Stomach (tissue), 9 donors: Measurements from ENCODE around the gene PAH. TPM values are rescaled to one million over a fixed set of nuclear protein-coding genes. Genes with fewer than 3 reads are reported as not detected.
A peak's percentile ranks its signal among the peaks of the same experiment; 100 is the strongest.

Experiments
- DNase-seq, 2 donors: peaks; one replicate each; pipeline versions ENCODE4 v3.0.0 to v3.0.0-alpha.2; 2013 to 2019
- H3K27ac ChIP-seq, 5 donors: fragments of 200-600 bp in 4 of 5; sonication (generic) in 4 of 5; one replicate each; pipeline ENCODE4 v1.5.1; 2013 to 2019; ENCODE audit warnings: mild to moderate bottlenecking in 1 of 5, moderate library complexity in 1 of 5
- H3K27me3 ChIP-seq, 3 donors: fragments of 200-600 bp; sonication (generic); one replicate each; pipeline ENCODE4 v1.5.1; 2017 to 2019; ENCODE audit warnings: mixed run types in 1 of 3
- H3K36me3 ChIP-seq, 4 donors: fragments of 200-600 bp; sonication (generic); 1 replicate in 3 of 4; 2 replicates in 1 of 4; pipeline ENCODE4 v1.5.1; 2016 to 2019
- H3K4me1 ChIP-seq, 4 donors: fragments of 200-600 bp; sonication (generic); one replicate each; pipeline ENCODE4 v1.5.1; 2016 to 2019
- H3K4me3 ChIP-seq, 4 donors: fragments of 200-600 bp; sonication (generic) in 3 of 4; one replicate each; pipeline ENCODE4 v1.5.1; 2016 to 2019; ENCODE audit warnings: mild to moderate bottlenecking in 1 of 4
- H3K9me3 ChIP-seq, 4 donors: fragments of 200-600 bp; sonication (generic); one replicate each; pipeline ENCODE4 v1.5.1; 2016 to 2019
- EP300 ChIP-seq: sonication (generic); formaldehyde crosslinking; IDR thresholded peaks from one replicate; pipeline ENCODE4 v1.6.1; 2017; ENCODE audit warnings: antibody characterized with exemption
- POLR2A ChIP-seq, 4 donors: fragments of 450-650 bp; IDR thresholded peaks; one replicate each; pipeline ENCODE4 v1.6.1; 2016; ENCODE audit warnings: antibody characterized with exemption in 4 of 4, control low read depth in 2 of 4, mild to moderate bottlenecking in 1 of 4, moderate library complexity in 1 of 4
- POLR2AphosphoS5 ChIP-seq, 3 donors: sonication (generic); formaldehyde crosslinking; IDR thresholded peaks; one replicate each; pipeline ENCODE4 v1.6.1; 2016; ENCODE audit warnings: antibody characterized with exemption in 3 of 3
- WGBS, 5 donors: extraction: QIAGEN DNeasy Blood & Tissue Kit in 3 of 5; methylation state at CpG; one replicate each; pipeline versions ENCODE4 v1.1.5 to v1.1.7; 2013 to 2018; 5-methylcytosine and 5-hydroxymethylcytosine counted together
- intact Hi-C: fragments of 100-400 bp; cut with DNase I; formaldehyde crosslinking; loops from one replicate; pipeline ENCODE4 v1.15.1; 2023; ENCODE audit warnings: low total_unique reads
- polyA plus RNA-seq, 3 donors: library from polyadenylated mRNA; stranded (reverse); fragments of 200-250 nt; gene quantifications; one replicate each; pipeline ENCODE4 v1.2.3, GENCODE V29; 2013
- total RNA-seq, 5 donors: library from RNA; depleted of rRNA; stranded (reverse); fragments of >200 nt; gene quantifications; one replicate each; pipeline versions ENCODE4 v1.1.0 to v1.2.3, GENCODE V29; 2014 to 2016
- TF ChIP-seq, protein P1 (sequence below), 7 experiments: fragments of 450-650 bp in 4 of 7; fragments of 200-600 bp in 3 of 7; sonication (generic) in 3 of 7; IDR thresholded peaks; one replicate each; pipeline ENCODE4 v1.5.1; 2016 to 2019; ENCODE audit warnings: antibody characterized with exemption in 7 of 7, control low read depth in 2 of 7, mild to moderate bottlenecking in 1 of 7
- donor health status: healthy with polysubstance abuse.
- donor health status: Bipolar disorder and iron deficiency.
- donor health status: healthy.

PAH gene
- total and polyA plus RNA-seq, 8 donors, result 0.08 to 1.1 TPM; not detected in 6

DNA sequence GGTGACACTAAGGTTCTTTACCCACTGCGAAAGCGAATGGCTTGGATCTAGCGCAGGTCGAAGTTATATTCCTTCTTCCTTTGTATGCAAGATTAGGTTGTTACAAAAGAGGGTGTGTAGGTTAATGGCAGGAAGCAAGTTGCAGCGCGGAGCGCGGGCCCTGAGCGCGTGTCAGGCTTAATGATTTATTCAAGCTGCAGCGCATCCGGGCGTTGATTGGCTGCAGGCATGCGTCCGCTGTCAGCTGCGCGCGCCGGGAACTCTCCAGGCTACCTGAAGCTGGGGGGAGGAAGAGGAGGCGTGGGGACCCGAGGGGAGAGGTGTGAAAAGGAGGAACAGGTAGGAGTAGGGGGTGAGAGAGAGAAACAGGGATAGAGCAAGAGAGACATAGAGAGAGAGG is 47.8 kb upstream of the PAH start:
- Histone ChIP-seq H3K4me3 (peak overlapping the region in 3 of 4 donors; percentile 14 to 28 (median 14)), H3K27ac (no peak overlapping the region), H3K9me3 (peaks cover 6 to 11% (median 9%) of the 10 kb centered on the region in 4 donors), H3K27me3 (peaks cover 10 to 87% (median 62%) of the 10 kb centered on the region in 3 donors), H3K4me1 (peaks cover 9 to 22% (median 16%) of the 10 kb centered on the region in 4 donors), H3K36me3 (no peaks in the 10 kb centered on the region)
- intact Hi-C loops, result no loop called here
- DNase-seq, result peak; percentile 52 to 82
- TF ChIP-seq POLR2AphosphoS5 (IDR thresholded peaks at IDR 0.05) (no peak), POLR2A (IDR thresholded peaks at IDR 0.05) (no peak), EP300 (no peak)
- TF ChIP-seq, protein P1, sequence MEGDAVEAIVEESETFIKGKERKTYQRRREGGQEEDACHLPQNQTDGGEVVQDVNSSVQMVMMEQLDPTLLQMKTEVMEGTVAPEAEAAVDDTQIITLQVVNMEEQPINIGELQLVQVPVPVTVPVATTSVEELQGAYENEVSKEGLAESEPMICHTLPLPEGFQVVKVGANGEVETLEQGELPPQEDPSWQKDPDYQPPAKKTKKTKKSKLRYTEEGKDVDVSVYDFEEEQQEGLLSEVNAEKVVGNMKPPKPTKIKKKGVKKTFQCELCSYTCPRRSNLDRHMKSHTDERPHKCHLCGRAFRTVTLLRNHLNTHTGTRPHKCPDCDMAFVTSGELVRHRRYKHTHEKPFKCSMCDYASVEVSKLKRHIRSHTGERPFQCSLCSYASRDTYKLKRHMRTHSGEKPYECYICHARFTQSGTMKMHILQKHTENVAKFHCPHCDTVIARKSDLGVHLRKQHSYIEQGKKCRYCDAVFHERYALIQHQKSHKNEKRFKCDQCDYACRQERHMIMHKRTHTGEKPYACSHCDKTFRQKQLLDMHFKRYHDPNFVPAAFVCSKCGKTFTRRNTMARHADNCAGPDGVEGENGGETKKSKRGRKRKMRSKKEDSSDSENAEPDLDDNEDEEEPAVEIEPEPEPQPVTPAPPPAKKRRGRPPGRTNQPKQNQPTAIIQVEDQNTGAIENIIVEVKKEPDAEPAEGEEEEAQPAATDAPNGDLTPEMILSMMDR (IDR thresholded peaks at IDR 0.05), result no peak
- WGBS, 5 donors, result 1 to 3% (median 1%) methylated on average over 21 of the region's 21 CpGs

DNA sequence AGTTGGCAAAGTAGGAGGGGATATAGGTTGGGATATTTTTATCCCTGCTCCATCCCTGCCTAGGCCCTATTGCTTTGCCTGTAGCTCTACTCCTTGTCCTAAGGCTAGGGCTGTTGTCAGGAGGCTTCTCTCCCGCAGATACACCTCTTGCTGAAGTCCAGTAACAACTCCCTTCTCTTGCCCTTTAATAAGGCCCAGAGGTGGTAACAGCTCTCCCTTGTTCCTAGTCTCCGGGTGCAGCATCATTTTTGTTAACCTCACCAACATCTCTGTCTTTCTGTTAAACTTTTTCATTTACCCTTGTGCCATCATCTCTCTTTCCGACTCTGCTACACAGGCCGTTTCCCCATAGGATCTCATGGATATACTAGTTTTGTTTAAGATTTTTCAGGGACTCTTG is 46.8 kb upstream of the PAH start:
- DNase-seq, result no peak
- Histone ChIP-seq H3K4me1 (peaks cover 9 to 25% (median 17%) of the 10 kb centered on the region in 4 donors), H3K4me3 (no peak overlapping the region), H3K27me3 (peaks cover 14 to 91% (median 65%) of the 10 kb centered on the region in 3 donors), H3K9me3 (peaks cover 6 to 11% (median 9%) of the 10 kb centered on the region in 4 donors), H3K36me3 (no peaks in the 10 kb centered on the region), H3K27ac (no peak overlapping the region)
- intact Hi-C loops, result no loop called here
- WGBS, 5 donors, result 39 to 60% (median 47%) methylated on average over 4 of the region's 4 CpGs
- TF ChIP-seq, protein P1 (IDR thresholded peaks at IDR 0.05), result no peak
- TF ChIP-seq POLR2AphosphoS5 (IDR thresholded peaks at IDR 0.05) (no peak), POLR2A (IDR thresholded peaks at IDR 0.05) (no peak), EP300 (no peak)

DNA sequence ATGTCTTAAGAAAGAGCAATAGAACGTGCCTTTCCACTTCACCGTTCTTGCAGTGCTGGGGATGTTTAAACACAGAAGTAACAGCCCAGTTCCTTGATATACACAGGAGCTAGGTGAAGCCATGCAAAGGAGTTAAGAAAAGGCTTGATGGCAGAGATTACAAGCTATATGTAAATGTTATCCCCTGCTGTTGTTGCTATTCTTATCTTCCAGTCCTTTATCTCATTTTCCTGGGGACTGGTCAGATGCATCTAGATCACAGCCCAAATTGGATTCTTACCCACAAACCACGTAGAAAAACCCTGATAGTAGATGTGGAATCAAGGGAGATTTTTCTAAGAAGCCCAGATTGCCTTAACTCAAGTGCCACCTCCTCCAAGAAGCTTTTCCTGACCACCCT is 45.9 kb upstream of the PAH start:
- no peak overlapping the region for H3K27ac ChIP-seq
- intact Hi-C loops, result no loop called here
- WGBS, 5 donors, result 0 to 22% (median 10%) methylated on average over 3 of the region's 3 CpGs
- H3K27me3 ChIP-seq, result peaks cover 19 to 98% (median 73%) of the 10 kb centered on the region in 3 donors
- H3K4me3 ChIP-seq, result no peak overlapping the region
- peaks cover 17 to 33% (median 25%) of the 10 kb centered on the region in 4 donors for H3K4me1 ChIP-seq
- H3K36me3 ChIP-seq, result no peaks in the 10 kb centered on the region
- H3K9me3 ChIP-seq, result peaks cover 6 to 11% (median 9%) of the 10 kb centered on the region in 4 donors
- no peak for DNase-seq
- TF ChIP-seq POLR2AphosphoS5 (IDR thresholded peaks at IDR 0.05) (no peak), EP300 (no peak), POLR2A (IDR thresholded peaks at IDR 0.05) (no peak)
- TF ChIP-seq, protein P1 (IDR thresholded peaks at IDR 0.05), result no peak

DNA sequence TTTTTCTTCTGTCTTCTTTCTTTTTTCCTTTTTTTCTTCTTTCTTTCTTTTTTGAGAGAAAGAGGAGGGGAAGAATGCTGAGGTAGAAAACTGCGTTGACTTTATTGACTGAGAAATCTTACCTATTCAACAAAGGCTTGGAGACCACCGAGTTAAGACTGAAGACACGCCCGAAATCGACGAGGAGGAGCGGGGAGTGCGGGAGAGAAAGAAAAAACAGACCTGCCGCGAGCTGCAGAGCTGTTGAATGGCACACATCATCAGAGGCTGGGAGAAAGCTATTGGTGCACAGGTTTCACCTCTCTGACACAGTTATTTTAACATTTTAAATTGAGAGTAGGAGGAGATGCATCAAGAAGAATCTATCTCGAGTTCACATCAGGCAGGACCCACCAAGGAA is 45.5 kb upstream of the PAH start:
- no peak for DNase-seq
- intact Hi-C loops, result no loop called here
- H3K4me1 ChIP-seq, result peaks cover 22 to 37% (median 30%) of the 10 kb centered on the region in 4 donors
- 8 to 10% (median 9%) methylated on average over 11 of the region's 11 CpGs for WGBS, 5 donors
- no peaks in the 10 kb centered on the region for H3K36me3 ChIP-seq
- H3K9me3 ChIP-seq, result peaks cover 6 to 11% (median 9%) of the 10 kb centered on the region in 4 donors
- no peak overlapping the region for H3K4me3 ChIP-seq
- no peak overlapping the region for H3K27ac ChIP-seq
- TF ChIP-seq POLR2A (IDR thresholded peaks at IDR 0.05), result no peak
- TF ChIP-seq, protein P1 (IDR thresholded peaks at IDR 0.05), result no peak
- peaks cover 23 to 98% (median 78%) of the 10 kb centered on the region in 3 donors for H3K27me3 ChIP-seq
